HG03060 (cell line): ENCODE measurements around the gene LSM14B.
"Not testable (repeated sequence)": the region's sequence is repeated elsewhere in the genome, so short reads cannot be mapped to it uniquely, and the experiment has no call there.

Experiments used
- ATAC-seq: cut with Tn5 transposase; IDR thresholded peaks from one replicate; pipeline ENCODE4 v1.9.1; 2021; ENCODE audit warnings: low read depth, moderate number of reproducible peaks; ENCODE audit not compliant: unreplicated experiment

The LSM14B gene

GRCh38 chr20:62111148-62111547, 11.1 kb upstream of the LSM14B start:
- ATAC-seq = no peak

- no peak for ATAC-seq
These were observed 9.9 kb upstream of the LSM14B start for GRCh38 chr20:62112368-62112767.

- ATAC-seq = no peak
These were observed 7.4 kb upstream of the LSM14B start for GRCh38 chr20:62114894-62115293.

GRCh38 chr20:62115800-62116407, 6.4 kb upstream of the LSM14B start:
- not testable (repeated sequence) for ATAC-seq

- no peak for ATAC-seq
These were observed 5.5 kb upstream of the LSM14B start for GRCh38 chr20:62116558-62117361.

GRCh38 chr20:62117362-62117646, 5.0 kb upstream of the LSM14B start:
- ATAC-seq = no peak

- ATAC-seq = no peak
These were observed 4.6 kb upstream of the LSM14B start for GRCh38 chr20:62117658-62118057.

GRCh38 chr20:62118113-62119043, 3.9 kb upstream of the LSM14B start:
- ATAC-seq = no peak

- no peak for ATAC-seq
These were observed 3.2 kb upstream of the LSM14B start for GRCh38 chr20:62119115-62119514.

GRCh38 chr20:62119591-62120364, 2.5 kb upstream of the LSM14B start:
- ATAC-seq = no peak

- no peak for ATAC-seq
These were observed 1.9 kb upstream of the LSM14B start for GRCh38 chr20:62120365-62120762.

GRCh38 chr20:62120990-62121775, 1.1 kb upstream of the LSM14B start:
- ATAC-seq = no peak

- no peak for ATAC-seq
These were observed 577 bp downstream of the LSM14B start for GRCh38 chr20:62122654-62123449.

- ATAC-seq = no peak
These were observed 1.3 kb downstream of the LSM14B start for GRCh38 chr20:62123450-62124118.

- ATAC-seq = no peak
These were observed 3.9 kb downstream of the LSM14B start for GRCh38 chr20:62126141-62126540.

- no peak for ATAC-seq
These were observed 5.5 kb downstream of the LSM14B start for GRCh38 chr20:62127799-62128198.

- no peak for ATAC-seq
These were observed 6.2 kb downstream of the LSM14B start for GRCh38 chr20:62128502-62128901.

GRCh38 chr20:62129731-62130531, 7.7 kb downstream of the LSM14B start:
- ATAC-seq = no peak
